H1 (cell line): Measurements from ENCODE around the gene HOXD11. TPM values are rescaled to one million over a fixed set of nuclear protein-coding genes. Genes with fewer than 3 reads are reported as not detected.

Source experiments
- BRCA1 ChIP-seq: IDR thresholded peaks from 2 replicates; pipeline ENCODE4 v1.6.1; 2012; ENCODE audit warnings: low read depth, low read length, improper control_type of control experiment
- CBX8 ChIP-seq: fragments of 300-800, 300-1000 bp; sonication (generic); IDR thresholded peaks from 2 replicates; pipeline ENCODE4 v1.7.1; 2016; ENCODE audit warnings: low read depth, low read length, borderline replicate concordance
- CHD7 ChIP-seq: fragments of 300-600 bp; sonication (generic); IDR thresholded peaks from 2 replicates; pipeline ENCODE4 v1.7.1; 2012; ENCODE audit warnings: low read length, moderate library complexity, mild to moderate bottlenecking, inconsistent platforms; ENCODE audit not compliant: insufficient replicate concordance
- GABPA ChIP-seq: IDR thresholded peaks from 2 replicates; pipeline ENCODE4 v1.6.1; 2011; ENCODE audit warnings: mild to moderate bottlenecking, low read length, moderate library complexity, borderline replicate concordance; ENCODE audit not compliant: insufficient read depth
- JUND ChIP-seq: IDR thresholded peaks from 2 replicates; pipeline ENCODE4 v1.6.1; 2011; ENCODE audit warnings: mild to moderate bottlenecking, improper control_type of control experiment, low read length
- NRF1 ChIP-seq: IDR thresholded peaks from 2 replicates; pipeline ENCODE4 v1.6.1; 2011; ENCODE audit warnings: mild to moderate bottlenecking, low read depth, low read length, improper control_type of control experiment
- POLR2A ChIP-seq, 2 experiments: IDR thresholded peaks; 1 replicate in 1 of 2; 2 replicates in 1 of 2; pipeline ENCODE4 v1.6.1; 2011; ENCODE audit warnings: low read depth in 2 of 2, low read length in 2 of 2, mild to moderate bottlenecking in 2 of 2; ENCODE audit errors: control extremely low read depth in 1 of 2
- RAD21 ChIP-seq, 2 experiments: IDR thresholded peaks in 1 of 2; conservative IDR thresholded peaks in 1 of 2; 2 replicates each; pipeline ENCODE4 v1.6.1; 2011; ENCODE audit warnings: low read depth in 2 of 2, low read length in 2 of 2, improper control_type of control experiment in 1 of 2, inconsistent platforms in 1 of 2, mild to moderate bottlenecking in 1 of 2, moderate library complexity in 1 of 2
- RNF2 ChIP-seq: fragments of 200-900, 300-1000 bp; sonication (generic); IDR thresholded peaks from 2 replicates; pipeline ENCODE4 v1.7.1; 2016; ENCODE audit warnings: borderline replicate concordance, low read depth, mild to moderate bottlenecking, antibody characterized with exemption, low read length; ENCODE audit not compliant: poor library complexity, severe bottlenecking; ENCODE audit errors: missing control alignments
- SIRT6 ChIP-seq: IDR thresholded peaks from one replicate; pipeline ENCODE4 v1.7.1; 2012; ENCODE audit warnings: low read length, inconsistent platforms
- SIX5 ChIP-seq: IDR thresholded peaks from 2 replicates; pipeline ENCODE4 v1.6.1; 2011; ENCODE audit warnings: mild to moderate bottlenecking, low read depth, low read length
- SP2 ChIP-seq: IDR thresholded peaks from 2 replicates; pipeline ENCODE4 v1.6.1; 2012; ENCODE audit warnings: mild to moderate bottlenecking, low read length, inconsistent platforms
- TCF12 ChIP-seq: IDR thresholded peaks from 2 replicates; pipeline ENCODE4 v1.6.1; 2011; ENCODE audit warnings: low read depth, mild to moderate bottlenecking, low read length
- polyA plus RNA-seq, 7 experiments: library from polyadenylated mRNA; depleted of rRNA in 3 of 7; stranded (reverse) in 5 of 7; unstranded in 2 of 7; fragments of >200 nt in 5 of 7; fragments of 200-250 nt in 2 of 7; gene quantifications; 1 replicate in 5 of 7; 2 replicates in 1 of 7; 4 replicates in 1 of 7; pipeline versions ENCODE4 v1.2.1 to v1.2.3, GENCODE V29; 2011 to 2013; ENCODE audit warnings: missing spikeins in 2 of 7, mixed read lengths in 2 of 7
- total RNA-seq: library from RNA; stranded (reverse); fragmentation: NEBNext Ultra II Directional; extraction: Animal tissue kit (Norgen Biotek cat#: 25700); gene quantifications from 2 replicates; pipeline ENCODE4 v1.2.1, GENCODE V29; 2021

Gene HOXD11
- total and polyA plus RNA-seq, 2 of the 8 experiments (the other 6 are each of a cell fraction or from before 2014, with no cell fraction given): not detected

- no peak for TF ChIP-seq CHD7
- TF ChIP-seq NRF1: no peak
- no peak for TF ChIP-seq GABPA
- TF ChIP-seq RNF2: no peak
- no peak for TF ChIP-seq SIX5
- TF ChIP-seq SIRT6: no peak
- no peak for TF ChIP-seq CBX8
- TF ChIP-seq POLR2A (IDR thresholded peaks at IDR 0.05; ENCODE audit: control extremely low read depth in 1 of 2, low read depth in 2 of 2, low read length in 2 of 2): no peak
- no peak for TF ChIP-seq JUND
- no peak for TF ChIP-seq BRCA1
- no peak for TF ChIP-seq RAD21 (IDR thresholded peaks at IDR 0.05 in 1 of 2, conservative IDR thresholded peaks at IDR 0.05 in 1 of 2; ENCODE audit: low read depth in 2 of 2, low read length in 2 of 2)
- TF ChIP-seq TCF12: no peak
- no peak for TF ChIP-seq SP2
Measured at GRCh38 chr2:176134035-176134434, 27.0 kb downstream of the HOXD11 start (continued).
